ENCODE measurements around the gene SLC15A3. TPM values are rescaled to one million over a fixed set of nuclear protein-coding genes. Genes with fewer than 3 reads are reported as not detected.

Gene SLC15A3
- total and polyA plus RNA-seq, 2 donors (not counting 1 experiment from before 2014, with no cell fraction given): 10.5 to 29.9 TPM

- Histone ChIP-seq H3K27me3 (ENCODE audit: control insufficient read depth, insufficient read depth, low read length) (no peaks in the 10 kb centered on the region), H3K36me3 (ENCODE audit: control insufficient read depth, insufficient read depth, low read length) (no peaks in the 10 kb centered on the region), H3K4me2 (ENCODE audit: extremely low read depth, insufficient read depth, low read length) (no peak overlapping the region), H3K79me2 (ENCODE audit: control insufficient read depth, insufficient read depth, low read length) (no peaks in the 10 kb centered on the region), H3K4me1 (ENCODE audit: control insufficient read depth, extremely low read depth, insufficient read depth, low read length) (no peaks in the 10 kb centered on the region), H4K20me1 (ENCODE audit: control insufficient read depth, extremely low read depth, insufficient read depth, low read length) (no peaks in the 10 kb centered on the region), H3K27ac (ENCODE audit: insufficient read depth, low read length) (no peak overlapping the region), H2AFZ (ENCODE audit: low read length) (no peak overlapping the region), H3K9ac (ENCODE audit: insufficient read depth, low read length) (no peak overlapping the region), H3K9me3 (ENCODE audit: control insufficient read depth, insufficient read depth, low read depth, low read length) (no peaks in the 10 kb centered on the region), H3K4me3 (replicated peaks in 1 of 4; ENCODE audit: control extremely low read depth in 1 of 4, insufficient read depth in 1 of 4, low read depth in 3 of 4, low read length in 4 of 4) (no peak overlapping the region)
- no peak for DNase-seq (ENCODE audit: low read depth in 2 of 2)
- TF ChIP-seq EZH2 (IDR thresholded peaks at IDR 0.05; ENCODE audit: low read length, missing control alignments): no peak
- TF ChIP-seq, protein P1, sequence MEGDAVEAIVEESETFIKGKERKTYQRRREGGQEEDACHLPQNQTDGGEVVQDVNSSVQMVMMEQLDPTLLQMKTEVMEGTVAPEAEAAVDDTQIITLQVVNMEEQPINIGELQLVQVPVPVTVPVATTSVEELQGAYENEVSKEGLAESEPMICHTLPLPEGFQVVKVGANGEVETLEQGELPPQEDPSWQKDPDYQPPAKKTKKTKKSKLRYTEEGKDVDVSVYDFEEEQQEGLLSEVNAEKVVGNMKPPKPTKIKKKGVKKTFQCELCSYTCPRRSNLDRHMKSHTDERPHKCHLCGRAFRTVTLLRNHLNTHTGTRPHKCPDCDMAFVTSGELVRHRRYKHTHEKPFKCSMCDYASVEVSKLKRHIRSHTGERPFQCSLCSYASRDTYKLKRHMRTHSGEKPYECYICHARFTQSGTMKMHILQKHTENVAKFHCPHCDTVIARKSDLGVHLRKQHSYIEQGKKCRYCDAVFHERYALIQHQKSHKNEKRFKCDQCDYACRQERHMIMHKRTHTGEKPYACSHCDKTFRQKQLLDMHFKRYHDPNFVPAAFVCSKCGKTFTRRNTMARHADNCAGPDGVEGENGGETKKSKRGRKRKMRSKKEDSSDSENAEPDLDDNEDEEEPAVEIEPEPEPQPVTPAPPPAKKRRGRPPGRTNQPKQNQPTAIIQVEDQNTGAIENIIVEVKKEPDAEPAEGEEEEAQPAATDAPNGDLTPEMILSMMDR (conservative IDR thresholded peaks at IDR 0.05 in 1 of 2, IDR thresholded peaks at IDR 0.05 in 1 of 2; ENCODE audit: low read depth in 1 of 2, low read length in 2 of 2): no peak
Measured at GRCh38 chr11:60934790-60935605, 17.0 kb downstream of the SLC15A3 start.

DNA sequence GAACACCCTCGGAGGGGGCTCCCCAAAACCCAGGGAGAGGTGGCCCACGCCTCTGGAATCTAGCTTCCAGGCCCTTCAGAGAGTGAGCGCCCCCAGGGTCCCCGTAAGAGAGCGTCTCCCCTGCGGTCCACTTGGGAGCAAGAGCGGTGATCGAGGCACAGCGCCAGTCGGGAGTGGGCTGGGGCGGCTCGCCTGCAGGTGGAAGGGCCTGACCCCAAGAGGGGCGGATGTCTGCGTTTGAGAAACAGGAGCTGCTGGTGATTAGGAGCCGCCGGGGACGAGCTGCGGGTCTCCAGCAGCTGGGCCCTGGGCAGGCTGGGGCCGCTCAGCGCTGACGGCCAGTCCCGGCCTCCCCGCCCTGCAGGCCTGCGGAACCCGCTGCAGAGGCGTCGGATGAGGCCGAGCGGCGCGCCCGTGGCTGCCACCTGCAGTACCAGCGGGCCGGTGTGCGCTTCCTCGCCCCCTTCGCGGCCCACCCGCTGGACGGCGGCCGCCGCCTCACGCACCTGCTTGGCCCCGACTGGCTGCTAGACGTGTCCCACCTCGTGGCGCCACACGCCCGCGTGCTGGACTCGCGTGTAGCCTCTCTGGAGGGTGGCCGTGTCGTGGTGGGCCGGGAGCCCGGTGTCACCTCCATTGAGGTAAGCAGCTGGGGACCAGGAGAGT lies 17.7 kb downstream of the SLC15A3 start:
- no peak overlapping the region for H3K4me3 ChIP-seq (replicated peaks in 1 of 4; ENCODE audit: control extremely low read depth in 1 of 4, insufficient read depth in 1 of 4, low read depth in 3 of 4, low read length in 4 of 4)
- DNase-seq (ENCODE audit: low read depth in 2 of 2): no peak
- H3K4me1 ChIP-seq (ENCODE audit: control insufficient read depth, extremely low read depth, insufficient read depth, low read length): no peaks in the 10 kb centered on the region
- no peaks in the 10 kb centered on the region for H3K36me3 ChIP-seq (ENCODE audit: control insufficient read depth, insufficient read depth, low read length)
- TF ChIP-seq, protein P1 (conservative IDR thresholded peaks at IDR 0.05 in 1 of 2, IDR thresholded peaks at IDR 0.05 in 1 of 2; ENCODE audit: low read depth in 1 of 2, low read length in 2 of 2): no peak
- TF ChIP-seq EZH2 (IDR thresholded peaks at IDR 0.05; ENCODE audit: low read length, missing control alignments): no peak
- no peaks in the 10 kb centered on the region for H3K27me3 ChIP-seq (ENCODE audit: control insufficient read depth, insufficient read depth, low read length)
- no peaks in the 10 kb centered on the region for H3K9me3 ChIP-seq (ENCODE audit: control insufficient read depth, insufficient read depth, low read depth, low read length)
- no peaks in the 10 kb centered on the region for H4K20me1 ChIP-seq (ENCODE audit: control insufficient read depth, extremely low read depth, insufficient read depth, low read length)
- H3K4me2 ChIP-seq (ENCODE audit: extremely low read depth, insufficient read depth, low read length): no peak overlapping the region
- no peak overlapping the region for H3K9ac ChIP-seq (ENCODE audit: insufficient read depth, low read length)
- no peak overlapping the region for H2AFZ ChIP-seq (ENCODE audit: low read length)
- H3K27ac ChIP-seq (ENCODE audit: insufficient read depth, low read length): no peak overlapping the region
- no peaks in the 10 kb centered on the region for H3K79me2 ChIP-seq (ENCODE audit: control insufficient read depth, insufficient read depth, low read length)

DNA sequence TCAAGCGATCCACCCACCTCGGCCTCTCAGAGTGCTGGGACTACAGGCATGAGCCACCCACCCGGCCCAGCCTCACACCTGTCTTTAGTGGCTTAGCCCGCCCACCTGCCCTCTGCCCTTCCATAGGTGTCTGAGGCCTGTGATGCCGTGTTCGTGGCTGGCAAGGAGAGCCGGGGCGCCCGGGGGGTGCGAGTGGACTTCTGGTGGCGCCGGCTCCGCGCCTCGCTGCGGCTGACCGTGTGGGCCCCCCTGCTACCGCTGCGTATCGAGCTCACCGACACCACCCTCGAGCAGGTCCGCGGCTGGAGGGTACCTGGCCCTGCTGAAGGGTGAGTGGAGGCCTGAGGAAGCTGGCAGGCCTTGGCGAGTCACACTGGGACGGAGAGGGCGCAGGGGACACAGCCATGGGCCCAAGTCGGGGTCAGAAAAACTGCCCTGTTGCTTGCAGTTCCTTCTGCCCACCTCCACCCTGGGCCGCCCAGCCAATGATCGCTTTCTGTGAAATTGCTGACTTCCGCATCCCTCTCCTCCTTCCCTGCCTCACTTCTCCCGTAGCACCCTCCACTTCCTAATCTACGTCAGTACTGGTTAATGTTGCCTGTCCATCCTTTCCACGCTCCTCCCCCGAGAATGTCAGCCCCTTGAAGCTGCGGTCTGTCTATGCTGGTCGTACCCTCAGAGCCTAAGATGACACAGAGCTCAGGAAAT lies 18.4 kb downstream of the SLC15A3 start:
- no peak for DNase-seq (ENCODE audit: low read depth in 2 of 2)
- TF ChIP-seq EZH2 (IDR thresholded peaks at IDR 0.05; ENCODE audit: low read length, missing control alignments): no peak
- TF ChIP-seq, protein P1 (conservative IDR thresholded peaks at IDR 0.05 in 1 of 2, IDR thresholded peaks at IDR 0.05 in 1 of 2; ENCODE audit: low read depth in 1 of 2, low read length in 2 of 2): no peak

More for the DNA sequence above, 18.4 kb downstream of the SLC15A3 start:
- Histone ChIP-seq H3K4me3 (replicated peaks in 1 of 4; ENCODE audit: control extremely low read depth in 1 of 4, insufficient read depth in 1 of 4, low read depth in 3 of 4, low read length in 4 of 4) (no peak overlapping the region), H4K20me1 (ENCODE audit: control insufficient read depth, extremely low read depth, insufficient read depth, low read length) (no peaks in the 10 kb centered on the region), H3K4me1 (ENCODE audit: control insufficient read depth, extremely low read depth, insufficient read depth, low read length) (no peaks in the 10 kb centered on the region), H3K9me3 (ENCODE audit: control insufficient read depth, insufficient read depth, low read depth, low read length) (no peaks in the 10 kb centered on the region), H3K79me2 (ENCODE audit: control insufficient read depth, insufficient read depth, low read length) (no peaks in the 10 kb centered on the region), H3K4me2 (ENCODE audit: extremely low read depth, insufficient read depth, low read length) (no peak overlapping the region), H3K27me3 (ENCODE audit: control insufficient read depth, insufficient read depth, low read length) (no peaks in the 10 kb centered on the region), H3K36me3 (ENCODE audit: control insufficient read depth, insufficient read depth, low read length) (no peaks in the 10 kb centered on the region), H3K9ac (ENCODE audit: insufficient read depth, low read length) (no peak overlapping the region), H2AFZ (ENCODE audit: low read length) (no peak overlapping the region), H3K27ac (ENCODE audit: insufficient read depth, low read length) (no peak overlapping the region)
